ENCODE results near the gene CHD5. TPM values are rescaled to one million over a fixed set of nuclear protein-coding genes. Genes with fewer than 3 reads are reported as not detected.

The CHD5 gene
- total RNA-seq, 1 experiment from 2014 or later = 0.29 TPM

- DNase-seq (ENCODE audit: low read depth) = no peak
Measured at GRCh38 chr1:6174621-6175410, 5.3 kb downstream of the CHD5 start.

- DNase-seq (ENCODE audit: low read depth) = no peak
Measured at GRCh38 chr1:6172549-6172948, 7.6 kb downstream of the CHD5 start.

- peak; percentile 40 for DNase-seq (ENCODE audit: low read depth)
Measured at GRCh38 chr1:6171548-6172124, 8.5 kb downstream of the CHD5 start.

- no peak for DNase-seq (ENCODE audit: low read depth)
Measured at GRCh38 chr1:6170742-6171201, 9.3 kb downstream of the CHD5 start.

- DNase-seq (ENCODE audit: low read depth) = no peak
Measured at GRCh38 chr1:6170116-6170741, 9.9 kb downstream of the CHD5 start.

- DNase-seq (ENCODE audit: low read depth) = no peak
Measured at GRCh38 chr1:6168947-6169586, 11.1 kb downstream of the CHD5 start.

- no peak for DNase-seq (ENCODE audit: low read depth)
Measured at GRCh38 chr1:6167391-6168303, 12.5 kb downstream of the CHD5 start.

- no peak for DNase-seq (ENCODE audit: low read depth)
Measured at GRCh38 chr1:6166655-6167390, 13.3 kb downstream of the CHD5 start.

GRCh38 chr1:6166221-6166620, 13.9 kb downstream of the CHD5 start:
- no peak for DNase-seq (ENCODE audit: low read depth)

GRCh38 chr1:6165441-6165985, 14.6 kb downstream of the CHD5 start:
- DNase-seq (ENCODE audit: low read depth) = no peak

- no peak for DNase-seq (ENCODE audit: low read depth)
Measured at GRCh38 chr1:6165027-6165426, 15.1 kb downstream of the CHD5 start.

- no peak for DNase-seq (ENCODE audit: low read depth)
Measured at GRCh38 chr1:6163973-6164617, 16.0 kb downstream of the CHD5 start.

- DNase-seq (ENCODE audit: low read depth) = no peak
Measured at GRCh38 chr1:6163191-6163972, 16.7 kb downstream of the CHD5 start.

GRCh38 chr1:6162773-6163172, 17.3 kb downstream of the CHD5 start:
- peak; percentile 52 for DNase-seq (ENCODE audit: low read depth)

- no peak for DNase-seq (ENCODE audit: low read depth)
Measured at GRCh38 chr1:6162341-6162740, 17.8 kb downstream of the CHD5 start.

GRCh38 chr1:6158181-6158580, 21.9 kb downstream of the CHD5 start:
- no peak for DNase-seq (ENCODE audit: low read depth)

- DNase-seq (ENCODE audit: low read depth) = peak; percentile 91
Measured at GRCh38 chr1:6157528-6158174, 22.5 kb downstream of the CHD5 start.

GRCh38 chr1:6157132-6157527, 23.0 kb downstream of the CHD5 start:
- peak; percentile 59 for DNase-seq (ENCODE audit: low read depth)
